Bronchial epithelial cell (primary cell): ENCODE measurements around the gene RPA1. TPM values are rescaled to one million over a fixed set of nuclear protein-coding genes. Genes with fewer than 3 reads are reported as not detected.

Experiments
- DNase-seq: peaks from one replicate; pipeline ENCODE4 v3.0.0-alpha.2; 2010; ENCODE audit warnings: low read depth
- FAIRE-seq: peaks from 2 replicates; lab custom pipeline; 2011; peaks lifted over from hg19 to GRCh38; lab: Jason Lieb, UNC
- H3K27me3 ChIP-seq: 2 replicates; pipeline ENCODE4 v1.5.1; 2011; ENCODE audit warnings: low read length; ENCODE audit not compliant: control insufficient read depth, insufficient read depth
- H3K36me3 ChIP-seq: 2 replicates; pipeline ENCODE4 v1.5.1; 2011; ENCODE audit warnings: low read length; ENCODE audit not compliant: control insufficient read depth, insufficient read depth
- H3K4me3 ChIP-seq: 2 replicates; pipeline ENCODE4 v1.5.1; 2011; ENCODE audit warnings: mild to moderate bottlenecking, low read depth, low read length, control low read depth
- CTCF ChIP-seq: IDR thresholded peaks from 2 replicates; pipeline ENCODE4 v1.5.1; 2011; ENCODE audit warnings: mild to moderate bottlenecking, moderate library complexity, low read length, control low read depth, inconsistent platforms; ENCODE audit not compliant: insufficient read depth, severe bottlenecking
- total RNA-seq: library from RNA; depleted of rRNA; stranded (reverse); fragments of >200 nt; gene quantifications from 2 replicates; pipeline ENCODE4 v1.2.1, GENCODE V29; 2014

Gene RPA1
- total RNA-seq, 1 donor from 2014 or later, result 33.2 TPM

- Histone ChIP-seq H3K36me3 (no peaks in the 10 kb centered on the region), H3K27me3 (peaks cover 8% of the 10 kb centered on the region), H3K4me3 (no peak overlapping the region)
- no peak for DNase-seq
- TF ChIP-seq CTCF, result no peak
- no peak for FAIRE-seq
Observed at GRCh38 chr17:1915889-1916288, 86.1 kb downstream of the RPA1 start.

GRCh38 chr17:1916316-1916715, 86.5 kb downstream of the RPA1 start:
- TF ChIP-seq CTCF, result no peak
- Histone ChIP-seq H3K36me3 (no peaks in the 10 kb centered on the region), H3K27me3 (peaks cover 8% of the 10 kb centered on the region), H3K4me3 (no peak overlapping the region)
- FAIRE-seq, result no peak
- no peak for DNase-seq

- no peak overlapping the region for H3K4me3 ChIP-seq
- no peak for FAIRE-seq
- no peak for TF ChIP-seq CTCF
- H3K36me3 ChIP-seq, result no peaks in the 10 kb centered on the region
- H3K27me3 ChIP-seq, result peaks cover 8% of the 10 kb centered on the region
- no peak for DNase-seq
Observed at GRCh38 chr17:1916963-1917715, 87.3 kb downstream of the RPA1 start.

GRCh38 chr17:1918346-1919162, 88.7 kb downstream of the RPA1 start:
- H3K4me3 ChIP-seq, result no peak overlapping the region
- peaks cover 8% of the 10 kb centered on the region for H3K27me3 ChIP-seq
- DNase-seq (no peak), FAIRE-seq (no peak)
- no peak for TF ChIP-seq CTCF
- H3K36me3 ChIP-seq, result no peaks in the 10 kb centered on the region

- H3K4me3 ChIP-seq, result no peak overlapping the region
- TF ChIP-seq CTCF, result no peak
- no peak for FAIRE-seq
- H3K36me3 ChIP-seq, result no peaks in the 10 kb centered on the region
- H3K27me3 ChIP-seq, result peaks cover 6% of the 10 kb centered on the region
- no peak for DNase-seq
Observed at GRCh38 chr17:1919201-1919600, 89.4 kb downstream of the RPA1 start.
